NCI-H510A treated with DMSO at 0.1 percent for 48 hours (cell line): ENCODE results near the gene SELENOS.

Source experiments
- DNase-seq: peaks from one replicate; lab custom pipeline; 2025; lab: John Stamatoyannopoulos, UW

The SELENOS gene

GRCh38 chr15:101250873-101251829 is 26.1 kb downstream of the SELENOS start:
- peak; percentile 26 for DNase-seq

GRCh38 chr15:101250341-101250831 is 26.9 kb downstream of the SELENOS start:
- DNase-seq, result no peak

- DNase-seq, result no peak
These were observed 29.0 kb downstream of the SELENOS start for GRCh38 chr15:101248274-101248673.

GRCh38 chr15:101246824-101247745 is 30.2 kb downstream of the SELENOS start:
- DNase-seq, result no peak

- no peak for DNase-seq
These were observed 30.9 kb downstream of the SELENOS start for GRCh38 chr15:101246391-101246790.

- DNase-seq, result no peak
These were observed 32.2 kb downstream of the SELENOS start for GRCh38 chr15:101244889-101245668.

GRCh38 chr15:101244036-101244781 is 33.1 kb downstream of the SELENOS start:
- DNase-seq, result no peak

- DNase-seq, result no peak
These were observed 33.9 kb downstream of the SELENOS start for GRCh38 chr15:101243420-101243819.

GRCh38 chr15:101242999-101243336 is 34.3 kb downstream of the SELENOS start:
- no peak for DNase-seq

GRCh38 chr15:101242160-101242998 is 34.9 kb downstream of the SELENOS start:
- DNase-seq, result no peak

- DNase-seq, result no peak
These were observed 36.9 kb downstream of the SELENOS start for GRCh38 chr15:101240358-101240757.

- no peak for DNase-seq
These were observed 37.6 kb downstream of the SELENOS start for GRCh38 chr15:101239724-101240136.

- DNase-seq, result no peak
These were observed 40.0 kb downstream of the SELENOS start for GRCh38 chr15:101237251-101237650.

- DNase-seq, result no peak
These were observed 43.5 kb downstream of the SELENOS start for GRCh38 chr15:101233651-101234280.

GRCh38 chr15:101232677-101233076 is 44.6 kb downstream of the SELENOS start:
- no peak for DNase-seq

GRCh38 chr15:101228313-101228712 is 49.0 kb downstream of the SELENOS start:
- no peak for DNase-seq

GRCh38 chr15:101225658-101226057 is 51.6 kb downstream of the SELENOS start:
- DNase-seq, result no peak
